ENCODE data around the gene OR4D9.

DNA sequence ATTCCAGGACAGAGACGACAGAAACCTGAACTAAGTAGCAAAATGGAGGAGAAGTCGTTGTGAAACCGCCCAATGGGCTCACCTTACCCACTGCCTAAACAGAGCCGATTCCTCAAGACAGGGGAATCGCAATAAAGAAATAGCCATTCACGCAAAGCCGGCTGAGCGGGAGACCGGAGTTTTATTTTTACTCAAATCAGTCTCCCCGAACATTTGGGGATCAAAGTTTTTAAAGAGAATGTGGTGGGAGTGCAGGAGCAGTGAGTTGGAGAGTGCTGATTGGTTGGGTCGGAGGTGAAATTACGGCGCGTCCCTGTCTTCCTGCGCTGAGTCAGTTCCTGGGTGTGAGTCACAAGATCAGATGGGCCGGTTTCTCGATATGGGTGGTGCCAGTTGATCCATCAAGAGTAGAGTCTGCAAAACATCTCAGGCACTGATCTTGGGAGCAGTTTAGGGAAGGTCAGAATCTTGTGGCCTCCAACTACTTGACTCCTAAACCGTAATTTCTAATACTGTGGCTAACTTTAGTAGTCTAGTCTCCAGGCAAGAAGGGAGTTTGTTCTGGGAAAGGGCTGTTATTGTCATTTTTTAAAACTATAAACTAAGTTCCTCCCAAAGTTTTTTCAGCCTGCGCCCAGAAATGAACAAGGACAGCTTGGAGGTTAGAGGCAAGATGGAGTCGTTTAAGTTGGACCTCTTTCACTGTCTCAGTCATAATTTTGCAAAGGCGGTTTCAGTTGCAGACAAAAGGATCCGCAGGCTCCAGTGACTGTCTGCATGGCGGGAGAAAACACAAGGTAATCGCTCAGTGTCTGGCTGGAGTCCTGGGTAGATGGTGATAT is 34.1 kb downstream of the OR4D9 start:
- TF ChIP-seq HDAC2 (IDR thresholded peaks at IDR 0.05) (no peak), CREB1 (IDR thresholded peaks at IDR 0.05; ENCODE audit: low read depth) (no peak), CHD1 (IDR thresholded peaks at IDR 0.05; ENCODE audit: low read depth, low read length) (no peak), TAF1 (IDR thresholded peaks at IDR 0.05; ENCODE audit: borderline replicate concordance, low read depth, low read length) (no peak)
- TF ChIP-seq, protein P1, sequence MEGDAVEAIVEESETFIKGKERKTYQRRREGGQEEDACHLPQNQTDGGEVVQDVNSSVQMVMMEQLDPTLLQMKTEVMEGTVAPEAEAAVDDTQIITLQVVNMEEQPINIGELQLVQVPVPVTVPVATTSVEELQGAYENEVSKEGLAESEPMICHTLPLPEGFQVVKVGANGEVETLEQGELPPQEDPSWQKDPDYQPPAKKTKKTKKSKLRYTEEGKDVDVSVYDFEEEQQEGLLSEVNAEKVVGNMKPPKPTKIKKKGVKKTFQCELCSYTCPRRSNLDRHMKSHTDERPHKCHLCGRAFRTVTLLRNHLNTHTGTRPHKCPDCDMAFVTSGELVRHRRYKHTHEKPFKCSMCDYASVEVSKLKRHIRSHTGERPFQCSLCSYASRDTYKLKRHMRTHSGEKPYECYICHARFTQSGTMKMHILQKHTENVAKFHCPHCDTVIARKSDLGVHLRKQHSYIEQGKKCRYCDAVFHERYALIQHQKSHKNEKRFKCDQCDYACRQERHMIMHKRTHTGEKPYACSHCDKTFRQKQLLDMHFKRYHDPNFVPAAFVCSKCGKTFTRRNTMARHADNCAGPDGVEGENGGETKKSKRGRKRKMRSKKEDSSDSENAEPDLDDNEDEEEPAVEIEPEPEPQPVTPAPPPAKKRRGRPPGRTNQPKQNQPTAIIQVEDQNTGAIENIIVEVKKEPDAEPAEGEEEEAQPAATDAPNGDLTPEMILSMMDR (IDR thresholded peaks at IDR 0.05 in 2 of 3, conservative IDR thresholded peaks at IDR 0.05 in 1 of 3; ENCODE audit: control insufficient read depth in 2 of 3, extremely low read depth in 1 of 3, insufficient read depth in 1 of 3, low read depth in 3 of 3, low read length in 3 of 3): no peak
- TF ChIP-seq, protein P2, sequence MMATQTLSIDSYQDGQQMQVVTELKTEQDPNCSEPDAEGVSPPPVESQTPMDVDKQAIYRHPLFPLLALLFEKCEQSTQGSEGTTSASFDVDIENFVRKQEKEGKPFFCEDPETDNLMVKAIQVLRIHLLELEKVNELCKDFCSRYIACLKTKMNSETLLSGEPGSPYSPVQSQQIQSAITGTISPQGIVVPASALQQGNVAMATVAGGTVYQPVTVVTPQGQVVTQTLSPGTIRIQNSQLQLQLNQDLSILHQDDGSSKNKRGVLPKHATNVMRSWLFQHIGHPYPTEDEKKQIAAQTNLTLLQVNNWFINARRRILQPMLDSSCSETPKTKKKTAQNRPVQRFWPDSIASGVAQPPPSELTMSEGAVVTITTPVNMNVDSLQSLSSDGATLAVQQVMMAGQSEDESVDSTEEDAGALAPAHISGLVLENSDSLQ (IDR thresholded peaks at IDR 0.05): no peak

All from GM12878 (cell line).